Natural killer cell (primary cell): ENCODE measurements around the gene MGP. TPM values are rescaled to one million over a fixed set of nuclear protein-coding genes. Genes with fewer than 3 reads are reported as not detected.

Experiments
- ATAC-seq, 3 donors: fragments of 150-1000 bp in 2 of 3; fragments of 200-7000 bp in 1 of 3; cut with Tn5 transposase; 1 replicate in 1 of 3; 2 replicates in 2 of 3; pipeline ENCODE4 v1.10.0; 2021; ENCODE audit warnings: mild to moderate bottlenecking in 2 of 3, moderate library complexity in 2 of 3
- DNase-seq, 2 donors: peaks; one replicate each; pipeline versions ENCODE4 v3.0.0 to v3.0.0-alpha.2; 2013 to 2021; ENCODE audit warnings: mixed read lengths in 1 of 2
- H3K27ac ChIP-seq: one replicate; pipeline ENCODE4 v1.5.1; 2013; ENCODE audit warnings: mild to moderate bottlenecking, low read length
- H3K27me3 ChIP-seq: one replicate; pipeline ENCODE4 v1.6.1; 2013; ENCODE audit warnings: low read length; ENCODE audit not compliant: control insufficient read depth, insufficient read depth
- H3K36me3 ChIP-seq: one replicate; pipeline ENCODE4 v1.6.1; 2013; ENCODE audit warnings: low read length; ENCODE audit not compliant: control insufficient read depth, insufficient read depth
- H3K4me1 ChIP-seq: one replicate; pipeline ENCODE4 v1.6.1; 2013; ENCODE audit warnings: low read length; ENCODE audit not compliant: control insufficient read depth, insufficient read depth
- H3K4me3 ChIP-seq: one replicate; pipeline ENCODE4 v1.5.1; 2013; ENCODE audit warnings: low read length
- H3K9me3 ChIP-seq: one replicate; pipeline ENCODE4 v1.6.1; 2013; ENCODE audit warnings: low read length; ENCODE audit not compliant: control insufficient read depth, insufficient read depth
- H3K27ac Mint-ChIP-seq, 2 donors: one replicate each; pipeline ENCODE4 v1.8.0; 2022; ENCODE audit warnings: mild to moderate bottlenecking in 2 of 2, mixed read lengths in 2 of 2, moderate library complexity in 1 of 2
- H3K27me3 Mint-ChIP-seq, 2 donors: one replicate each; pipeline ENCODE4 v1.8.0; 2022; ENCODE audit warnings: low read depth in 2 of 2, mixed read lengths in 2 of 2
- H3K36me3 Mint-ChIP-seq: one replicate; pipeline ENCODE4 v1.8.0; 2022; ENCODE audit warnings: mixed read lengths
- H3K4me1 Mint-ChIP-seq, 2 donors: one replicate each; pipeline ENCODE4 v1.8.0; 2022; ENCODE audit warnings: mixed read lengths in 2 of 2
- H3K4me3 Mint-ChIP-seq: one replicate; pipeline ENCODE4 v1.8.0; 2022; ENCODE audit warnings: mild to moderate bottlenecking, moderate library complexity, mixed read lengths
- H3K9me3 Mint-ChIP-seq, 2 donors: one replicate each; pipeline ENCODE4 v1.8.0; 2022; ENCODE audit warnings: mixed read lengths in 2 of 2
- CTCF ChIP-seq: fragments of 200-600 bp; IDR thresholded peaks from one replicate; pipeline ENCODE4 v1.8.0; 2022; ENCODE audit warnings: antibody characterized with exemption
- WGBS: methylation state at CpG from one replicate; pipeline ENCODE4 v1.1.7; 2013; ENCODE audit warnings: missing lambda C conversion rate; ENCODE audit not compliant: insufficient coverage; 5-methylcytosine and 5-hydroxymethylcytosine counted together
- intact Hi-C: fragments of 100-400 bp; cut with micrococcal nuclease; formaldehyde crosslinking; loops from one replicate; pipeline ENCODE4 v1.14.2; 2022
- total RNA-seq, 4 donors: library from RNA; stranded (reverse); fragments of 120-200 nt in 1 of 4; gene quantifications; one replicate each; pipeline versions ENCODE4 v1.2.3 to v1.2.4, GENCODE V29; 2013 to 2022

The MGP gene
- total RNA-seq, 3 donors from 2014 or later (not counting 1 experiment from before 2014, with no cell fraction given): 0.89 to 1.1 TPM; not detected in 1

- Mint-ChIP-seq H3K27ac (peak overlapping the region; percentile 70 to 75), H3K36me3 (peaks cover 32% of the 10 kb centered on the region), H3K27me3 (no peaks in the 10 kb centered on the region), H3K4me3 (no peak overlapping the region), H3K9me3 (no peaks in the 10 kb centered on the region), H3K4me1 (peaks cover 16 to 20% of the 10 kb centered on the region in 2 donors)
- H3K27ac ChIP-seq: no peak overlapping the region
- DNase-seq (peak in 1 of 2 donors; percentile 37), ATAC-seq (peak; percentile 64 to 81 (median 64))
- H3K27me3 ChIP-seq: no peaks in the 10 kb centered on the region
- H3K36me3 ChIP-seq: peaks cover 50% of the 10 kb centered on the region
- H3K4me3 ChIP-seq: no peak overlapping the region
- TF ChIP-seq CTCF: no peak
- 49% methylated on average over 7 of the region's 7 CpGs for WGBS
- peaks cover 4% of the 10 kb centered on the region for H3K4me1 ChIP-seq
- H3K9me3 ChIP-seq: no peaks in the 10 kb centered on the region
- intact Hi-C loops: no loop called here
Observed at GRCh38 chr12:14920475-14921126, 34.9 kb upstream of the MGP start.

GRCh38 chr12:14919455-14919854, 33.8 kb upstream of the MGP start:
- Mint-ChIP-seq H3K4me1 (peaks cover 16 to 20% of the 10 kb centered on the region in 2 donors), H3K27ac (no peak overlapping the region), H3K4me3 (no peak overlapping the region), H3K27me3 (no peaks in the 10 kb centered on the region), H3K9me3 (no peaks in the 10 kb centered on the region), H3K36me3 (peaks cover 39% of the 10 kb centered on the region)
- H3K36me3 ChIP-seq: peaks cover 58% of the 10 kb centered on the region
- H3K4me3 ChIP-seq: no peak overlapping the region
- DNase-seq (no peak), ATAC-seq (no peak)
- no peaks in the 10 kb centered on the region for H3K9me3 ChIP-seq
- TF ChIP-seq CTCF: no peak
- no peak overlapping the region for H3K27ac ChIP-seq
- H3K27me3 ChIP-seq: no peaks in the 10 kb centered on the region
- H3K4me1 ChIP-seq: peaks cover 4% of the 10 kb centered on the region
- intact Hi-C loops: no loop called here

- Mint-ChIP-seq H3K4me1 (peaks cover 10 to 13% of the 10 kb centered on the region in 2 donors), H3K4me3 (no peak overlapping the region), H3K36me3 (peaks cover 55% of the 10 kb centered on the region), H3K9me3 (no peaks in the 10 kb centered on the region), H3K27me3 (no peaks in the 10 kb centered on the region), H3K27ac (no peak overlapping the region)
- Histone ChIP-seq H3K9me3 (no peaks in the 10 kb centered on the region), H3K27ac (no peak overlapping the region), H3K4me3 (no peak overlapping the region), H3K4me1 (no peaks in the 10 kb centered on the region), H3K36me3 (peaks cover 76% of the 10 kb centered on the region), H3K27me3 (no peaks in the 10 kb centered on the region)
- ATAC-seq: no peak
- no peak for TF ChIP-seq CTCF
- DNase-seq: no peak
- no CpG with 5 or more reads among the region's 2 CpGs for WGBS
- intact Hi-C loops: no loop called here
Observed at GRCh38 chr12:14915736-14916135, 30.1 kb upstream of the MGP start.

GRCh38 chr12:14913381-14913781, 27.7 kb upstream of the MGP start:
- no peak overlapping the region for H3K4me3 ChIP-seq
- H3K4me3 Mint-ChIP-seq: no peak overlapping the region
- H3K4me1 Mint-ChIP-seq: peaks cover under 1 to 5% of the 10 kb centered on the region in 2 donors
- H3K9me3 ChIP-seq: no peaks in the 10 kb centered on the region
- H3K4me1 ChIP-seq: no peaks in the 10 kb centered on the region
- H3K9me3 Mint-ChIP-seq: no peaks in the 10 kb centered on the region
- WGBS: 91% methylated on average over 4 of the region's 4 CpGs
- H3K27ac Mint-ChIP-seq: peak overlapping the region in 1 of 2 donors; percentile 13
- no peak for ATAC-seq
- no peak for TF ChIP-seq CTCF
- peaks cover 58% of the 10 kb centered on the region for H3K36me3 ChIP-seq
- DNase-seq: no peak
- intact Hi-C loops: no loop called here
- H3K36me3 Mint-ChIP-seq: peaks cover 40% of the 10 kb centered on the region
- H3K27ac ChIP-seq: no peak overlapping the region
- H3K27me3 ChIP-seq: no peaks in the 10 kb centered on the region
- no peaks in the 10 kb centered on the region for H3K27me3 Mint-ChIP-seq
